ENCODE results near the gene SNORC.

SNORC gene

DNA sequence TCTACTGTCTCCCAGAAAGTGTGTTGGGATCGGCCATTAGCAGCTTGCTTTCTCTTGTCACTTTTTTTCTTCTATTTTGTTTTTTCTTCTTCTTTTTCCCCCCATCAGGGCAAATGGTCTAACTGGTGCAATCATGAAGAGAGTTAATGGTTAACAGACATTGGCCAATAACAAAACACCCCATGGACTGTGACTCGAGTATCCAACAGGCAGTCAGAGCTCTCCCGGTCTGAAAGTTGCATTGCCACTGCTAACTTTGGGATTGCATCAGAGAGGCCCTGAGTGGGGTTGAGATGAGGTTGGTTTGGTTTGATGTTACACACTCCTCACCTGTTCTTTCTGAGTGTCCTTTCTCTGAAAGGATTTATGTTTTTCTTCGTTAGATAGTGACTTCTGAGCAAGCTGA lies 12.9 kb upstream of the SNORC start:
- H3K9me3 Mint-ChIP-seq, result no peaks in the 10 kb centered on the region
- H3K27me3 Mint-ChIP-seq, result no peaks in the 10 kb centered on the region
- no peaks in the 10 kb centered on the region for H3K4me1 Mint-ChIP-seq (ENCODE audit: low read depth)
- H3K36me3 Mint-ChIP-seq (ENCODE audit: low read depth), result peaks cover 50% of the 10 kb centered on the region
- H3K27ac Mint-ChIP-seq, result no peak overlapping the region
- no peak overlapping the region for H3K4me3 Mint-ChIP-seq

GRCh38 chr2:232859385-232859916 lies 10.6 kb upstream of the SNORC start:
- Mint-ChIP-seq H3K4me1 (ENCODE audit: low read depth) (no peaks in the 10 kb centered on the region), H3K27ac (no peak overlapping the region), H3K9me3 (no peaks in the 10 kb centered on the region), H3K27me3 (no peaks in the 10 kb centered on the region), H3K36me3 (ENCODE audit: low read depth) (peaks cover 45% of the 10 kb centered on the region), H3K4me3 (no peak overlapping the region)

DNA sequence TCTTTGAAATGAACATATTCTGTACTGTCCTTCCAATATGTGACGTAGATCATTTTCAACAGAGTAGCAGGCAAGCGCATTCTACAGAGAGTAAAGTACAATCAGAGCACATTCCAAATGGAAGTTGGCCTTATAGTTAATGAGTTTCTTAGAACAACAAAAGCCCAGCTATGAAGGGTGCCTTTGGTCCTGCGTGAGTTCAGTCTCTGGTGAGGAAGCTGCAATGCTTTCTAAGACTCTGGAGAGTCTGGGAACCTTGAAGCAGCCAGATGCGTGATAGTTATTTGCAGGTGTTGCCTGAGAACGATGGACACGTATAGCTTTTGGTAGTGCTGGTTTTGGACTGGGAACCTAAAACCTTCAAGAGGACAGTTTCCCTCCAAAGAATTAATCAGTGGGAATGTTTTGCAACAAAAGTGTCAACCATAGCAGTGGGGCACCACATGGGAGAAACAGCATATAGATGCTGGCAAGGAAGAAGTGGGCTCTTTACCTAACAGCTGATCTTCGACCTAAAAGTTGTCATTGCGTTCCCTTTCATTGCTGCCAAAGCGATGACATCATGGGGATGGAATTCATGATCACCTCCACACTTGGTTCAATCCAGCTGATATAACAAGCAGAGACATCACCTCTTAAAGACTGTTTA lies 9.3 kb upstream of the SNORC start:
- H3K27ac Mint-ChIP-seq, result no peak overlapping the region
- peaks cover 45% of the 10 kb centered on the region for H3K36me3 Mint-ChIP-seq (ENCODE audit: low read depth)
- H3K27me3 Mint-ChIP-seq, result no peaks in the 10 kb centered on the region
- no peaks in the 10 kb centered on the region for H3K4me1 Mint-ChIP-seq (ENCODE audit: low read depth)
- no peaks in the 10 kb centered on the region for H3K9me3 Mint-ChIP-seq
- no peak overlapping the region for H3K4me3 Mint-ChIP-seq

- H3K4me1 Mint-ChIP-seq (ENCODE audit: low read depth), result no peaks in the 10 kb centered on the region
- H3K9me3 Mint-ChIP-seq, result no peaks in the 10 kb centered on the region
- no peak overlapping the region for H3K4me3 Mint-ChIP-seq
- no peak overlapping the region for H3K27ac Mint-ChIP-seq
- H3K36me3 Mint-ChIP-seq (ENCODE audit: low read depth), result peaks cover 41% of the 10 kb centered on the region
- H3K27me3 Mint-ChIP-seq, result no peaks in the 10 kb centered on the region
Measured at GRCh38 chr2:232861353-232861752, 8.7 kb upstream of the SNORC start.

DNA sequence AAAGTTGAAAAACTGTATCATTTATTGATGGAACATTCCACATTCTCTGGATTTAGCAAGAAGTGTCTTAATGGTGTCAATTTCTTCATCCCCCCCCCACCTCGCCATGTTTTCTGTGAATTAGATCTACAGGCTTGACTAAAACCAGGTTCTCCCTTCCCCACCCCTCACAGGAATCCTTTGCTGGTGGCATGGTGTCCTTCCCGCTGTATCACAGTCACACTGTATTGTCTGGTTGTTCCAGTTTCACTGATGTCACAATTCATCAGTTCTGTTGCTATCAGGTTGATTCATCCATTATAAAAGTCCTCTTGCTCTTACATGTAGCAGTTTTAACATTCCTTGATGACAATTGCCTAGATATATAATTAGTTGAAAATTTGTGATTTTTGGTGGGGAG lies 6.1 kb upstream of the SNORC start:
- Mint-ChIP-seq H3K27ac (no peak overlapping the region), H3K4me1 (ENCODE audit: low read depth) (no peaks in the 10 kb centered on the region), H3K4me3 (no peak overlapping the region), H3K36me3 (ENCODE audit: low read depth) (peaks cover 16% of the 10 kb centered on the region), H3K9me3 (no peaks in the 10 kb centered on the region), H3K27me3 (no peaks in the 10 kb centered on the region)

DNA sequence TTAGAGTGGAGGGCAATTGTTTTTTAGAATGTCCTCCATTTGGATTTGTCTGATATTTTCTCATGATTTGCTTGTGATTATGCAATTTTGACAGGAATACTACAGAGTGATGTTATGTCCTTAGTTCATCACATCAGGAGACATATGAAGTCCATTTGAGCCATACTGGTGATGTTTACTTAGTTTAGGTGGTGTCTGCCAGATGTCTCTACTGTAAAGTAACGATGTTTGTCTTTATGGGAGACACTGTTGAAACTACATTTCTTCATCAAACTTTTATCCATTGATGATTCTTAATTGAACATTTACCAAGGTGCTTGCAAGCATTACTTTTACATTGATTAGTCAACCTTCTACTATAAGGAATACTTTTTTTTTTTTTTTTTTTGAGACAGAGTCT lies 4.9 kb upstream of the SNORC start:
- Mint-ChIP-seq H3K4me3 (no peak overlapping the region), H3K27me3 (no peaks in the 10 kb centered on the region), H3K27ac (no peak overlapping the region), H3K4me1 (ENCODE audit: low read depth) (no peaks in the 10 kb centered on the region), H3K9me3 (no peaks in the 10 kb centered on the region), H3K36me3 (ENCODE audit: low read depth) (peaks cover 9% of the 10 kb centered on the region)

DNA sequence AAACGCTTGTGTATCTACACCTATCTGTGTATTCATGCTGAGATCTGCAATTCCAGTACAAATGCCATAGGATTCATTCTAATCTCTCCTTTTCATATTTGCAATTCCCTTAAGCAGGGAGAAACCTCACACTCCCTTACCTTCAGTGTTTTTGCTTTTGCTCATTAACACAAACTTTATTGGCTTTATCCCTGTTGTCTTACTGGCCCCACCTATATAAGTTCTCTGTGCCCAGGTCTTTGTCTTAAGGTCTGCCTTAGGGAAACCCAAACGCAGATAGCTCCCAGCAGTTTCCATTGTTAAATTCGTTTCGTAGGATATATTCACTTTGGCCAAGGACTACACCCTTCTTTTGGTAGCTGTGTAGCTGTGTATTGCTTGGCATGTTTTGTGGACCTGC lies 4.0 kb upstream of the SNORC start:
- Mint-ChIP-seq H3K9me3 (no peaks in the 10 kb centered on the region), H3K4me3 (no peak overlapping the region), H3K36me3 (ENCODE audit: low read depth) (peaks cover under 1% of the 10 kb centered on the region), H3K4me1 (ENCODE audit: low read depth) (no peaks in the 10 kb centered on the region), H3K27ac (no peak overlapping the region), H3K27me3 (no peaks in the 10 kb centered on the region)

GRCh38 chr2:232869138-232870017 lies 686 bp upstream of the SNORC start:
- Mint-ChIP-seq H3K9me3 (no peaks in the 10 kb centered on the region), H3K27ac (no peak overlapping the region), H3K4me3 (no peak overlapping the region), H3K27me3 (no peaks in the 10 kb centered on the region), H3K4me1 (ENCODE audit: low read depth) (no peaks in the 10 kb centered on the region), H3K36me3 (ENCODE audit: low read depth) (no peaks in the 10 kb centered on the region)

DNA sequence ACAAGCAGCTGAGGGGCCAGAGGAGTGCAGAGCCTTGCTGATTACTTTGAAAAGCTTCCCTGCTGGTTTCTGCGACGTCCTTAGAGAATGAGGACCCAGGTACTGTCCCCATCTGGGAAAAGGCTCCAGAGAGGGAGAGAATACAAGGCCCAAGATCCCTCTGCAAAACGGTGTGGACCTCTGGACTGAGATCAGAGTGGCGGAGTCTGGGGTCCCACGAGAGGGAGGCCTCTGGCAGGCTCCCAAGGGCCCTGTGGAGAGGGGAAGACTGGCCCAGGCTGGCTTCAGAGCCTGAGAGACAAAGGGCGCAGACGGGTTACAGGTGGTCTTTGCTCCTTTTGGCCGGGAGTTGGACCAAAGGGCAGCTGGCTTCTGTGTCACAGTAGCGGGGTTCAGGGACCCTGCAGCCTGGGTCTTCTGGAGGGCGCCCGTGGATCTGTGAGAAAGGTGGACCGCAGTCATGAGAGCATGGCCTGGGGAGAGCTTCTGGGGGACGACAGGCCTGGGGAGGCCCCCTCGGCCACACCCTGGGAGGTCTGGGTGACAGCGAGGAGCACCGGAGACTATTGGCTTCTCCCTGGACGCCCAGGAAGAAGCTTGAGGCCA lies 805 bp downstream of the SNORC start:
- no peak overlapping the region for H3K27ac Mint-ChIP-seq
- H3K27me3 Mint-ChIP-seq, result peaks cover 9% of the 10 kb centered on the region
- H3K9me3 Mint-ChIP-seq, result no peaks in the 10 kb centered on the region
- no peak overlapping the region for H3K4me3 Mint-ChIP-seq
- H3K36me3 Mint-ChIP-seq (ENCODE audit: low read depth), result no peaks in the 10 kb centered on the region
- no peaks in the 10 kb centered on the region for H3K4me1 Mint-ChIP-seq (ENCODE audit: low read depth)

GRCh38 chr2:232871418-232871834 lies 1.4 kb downstream of the SNORC start:
- no peak overlapping the region for H3K4me3 Mint-ChIP-seq

DNA sequence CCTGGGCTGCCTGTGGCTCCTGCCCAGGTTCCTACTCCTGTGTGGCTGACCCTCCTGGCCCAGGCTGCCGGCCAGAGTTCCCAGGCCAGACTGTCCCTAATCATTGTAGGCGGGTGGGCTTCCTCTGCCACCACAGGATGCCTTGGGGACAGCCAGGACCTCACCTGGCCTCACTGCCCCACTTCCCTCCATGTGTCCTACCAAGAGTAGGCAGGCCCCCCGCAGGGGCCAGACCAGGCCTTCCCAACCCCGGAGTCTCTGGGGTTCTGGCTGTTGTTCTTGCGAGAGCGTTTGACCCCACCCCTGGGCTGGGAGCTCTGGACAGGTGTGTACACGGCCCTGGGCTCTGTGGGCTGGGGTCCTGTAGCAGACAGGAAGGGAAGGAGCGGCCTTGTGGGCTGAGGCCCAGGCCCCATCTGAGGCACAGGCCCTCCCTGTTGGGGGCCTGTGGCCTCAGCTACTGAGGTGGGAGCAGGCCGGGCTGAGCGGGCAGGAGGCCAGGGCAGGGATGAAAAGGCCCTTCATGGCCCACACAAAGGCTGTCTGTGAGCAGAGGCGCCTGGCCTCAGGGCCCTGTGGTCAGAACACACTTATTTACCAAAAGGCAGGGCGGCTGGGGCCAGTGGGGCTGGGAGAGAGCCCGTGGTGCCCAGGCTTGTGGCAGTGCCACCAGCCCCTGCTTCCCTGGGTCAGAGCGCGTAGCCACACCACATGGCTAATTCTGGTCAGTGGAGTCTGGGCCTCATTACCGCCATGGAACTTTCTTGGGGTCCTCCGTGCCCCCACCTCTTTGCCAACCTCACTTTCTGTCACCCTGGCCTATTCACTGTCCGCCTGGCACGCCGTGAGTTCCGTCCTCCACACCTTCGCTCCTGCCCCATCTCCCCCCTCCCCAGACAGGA lies 2.0 kb downstream of the SNORC start:
- no peaks in the 10 kb centered on the region for H3K9me3 Mint-ChIP-seq
- H3K27ac Mint-ChIP-seq, result no peak overlapping the region
- H3K27me3 Mint-ChIP-seq, result peaks cover 9% of the 10 kb centered on the region
- H3K36me3 Mint-ChIP-seq (ENCODE audit: low read depth), result no peaks in the 10 kb centered on the region
- H3K4me1 Mint-ChIP-seq (ENCODE audit: low read depth), result no peaks in the 10 kb centered on the region
- H3K4me3 Mint-ChIP-seq, result no peak overlapping the region

More at GRCh38 chr2:232871418-232871834, 1.4 kb downstream of the SNORC start:
- H3K4me1 Mint-ChIP-seq (ENCODE audit: low read depth), result no peaks in the 10 kb centered on the region
- no peaks in the 10 kb centered on the region for H3K36me3 Mint-ChIP-seq (ENCODE audit: low read depth)
- peaks cover 9% of the 10 kb centered on the region for H3K27me3 Mint-ChIP-seq
- H3K9me3 Mint-ChIP-seq, result no peaks in the 10 kb centered on the region
- H3K27ac Mint-ChIP-seq, result no peak overlapping the region

GRCh38 chr2:232872826-232873225 lies 2.8 kb downstream of the SNORC start:
- Mint-ChIP-seq H3K4me3 (no peak overlapping the region), H3K27ac (no peak overlapping the region)

DNA sequence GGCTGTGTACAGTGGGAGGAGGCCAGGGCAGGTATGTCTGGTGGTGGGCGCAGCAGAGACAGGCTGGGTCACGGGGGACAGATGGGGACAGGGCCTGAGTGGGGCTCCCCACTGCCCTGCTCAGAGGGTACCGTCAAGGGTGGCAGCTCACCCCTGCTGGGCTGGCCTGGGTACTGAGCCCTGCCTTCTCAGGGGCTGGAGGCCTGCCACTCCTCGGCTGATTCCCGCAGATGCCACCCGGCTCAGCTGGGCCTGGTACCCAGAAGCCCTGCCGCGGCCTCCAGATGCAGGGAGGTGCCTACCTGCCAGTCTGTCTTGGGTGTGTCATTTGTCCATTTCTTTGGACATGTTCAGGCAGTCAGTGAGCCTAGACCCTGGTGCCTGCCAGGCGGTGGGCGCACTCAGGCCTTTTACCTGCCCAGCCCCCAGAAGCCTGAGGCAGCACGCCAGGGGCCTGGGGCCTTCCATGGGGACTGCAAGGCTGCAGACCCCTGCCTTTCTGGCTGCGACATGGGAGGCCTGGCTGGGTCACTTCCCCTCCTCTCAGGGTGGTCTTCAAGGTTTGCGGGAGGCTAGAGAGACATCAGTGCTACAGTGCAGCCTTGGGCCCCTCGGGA lies 3.3 kb downstream of the SNORC start:
- Mint-ChIP-seq H3K27ac (no peak overlapping the region), H3K4me1 (ENCODE audit: low read depth) (no peaks in the 10 kb centered on the region), H3K4me3 (no peak overlapping the region), H3K36me3 (ENCODE audit: low read depth) (no peaks in the 10 kb centered on the region), H3K9me3 (no peaks in the 10 kb centered on the region), H3K27me3 (peaks cover 15% of the 10 kb centered on the region)

More at GRCh38 chr2:232872826-232873225, 2.8 kb downstream of the SNORC start:
- Mint-ChIP-seq H3K4me1 (ENCODE audit: low read depth) (no peaks in the 10 kb centered on the region), H3K36me3 (ENCODE audit: low read depth) (no peaks in the 10 kb centered on the region), H3K27me3 (peaks cover 14% of the 10 kb centered on the region), H3K9me3 (no peaks in the 10 kb centered on the region)
